GM13977 (cell line): ENCODE measurements around the gene HNRNPA1L2.

Experiments used
- DNase-seq: peaks from one replicate; pipeline ENCODE4 v3.0.0; 2012; ENCODE audit warnings: low spot score
- in situ Hi-C: fragments of 300-500 bp; cut with MboI; formaldehyde crosslinking; loops from one replicate; pipeline ENCODE4 v1.12.0; 2022; ENCODE audit warnings: low sequenced_read_pairs, low pct_unique_long_range_greater_than_20kb, mixed read lengths, inconsistent platforms; ENCODE audit not compliant: unreplicated experiment
- TF ChIP-seq, protein P1 (sequence below): IDR thresholded peaks from 2 replicates; pipeline ENCODE4 v1.5.1; 2012; ENCODE audit warnings: mild to moderate bottlenecking, control low read depth; ENCODE audit not compliant: insufficient read depth; ENCODE audit errors: extremely low read depth, missing control alignments

The HNRNPA1L2 gene

DNA sequence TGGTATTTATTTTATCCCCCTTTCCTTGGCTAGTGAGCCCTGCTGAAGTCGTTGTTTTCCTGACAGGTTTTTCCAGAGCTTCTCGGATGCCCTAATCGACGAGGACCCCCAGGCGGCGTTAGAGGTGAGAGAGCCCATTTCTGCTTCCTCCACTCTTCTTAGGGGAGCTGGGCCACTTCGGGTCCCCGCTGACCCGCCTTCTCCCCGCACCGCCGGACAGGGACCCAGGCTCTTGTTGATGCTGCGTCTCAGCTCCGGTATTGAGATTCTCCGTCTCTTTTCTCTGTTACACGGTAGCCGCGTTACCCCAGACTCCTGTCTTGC, 10.7 kb downstream of the HNRNPA1L2 start:
- peak; percentile 26 for DNase-seq
- TF ChIP-seq, protein P1, sequence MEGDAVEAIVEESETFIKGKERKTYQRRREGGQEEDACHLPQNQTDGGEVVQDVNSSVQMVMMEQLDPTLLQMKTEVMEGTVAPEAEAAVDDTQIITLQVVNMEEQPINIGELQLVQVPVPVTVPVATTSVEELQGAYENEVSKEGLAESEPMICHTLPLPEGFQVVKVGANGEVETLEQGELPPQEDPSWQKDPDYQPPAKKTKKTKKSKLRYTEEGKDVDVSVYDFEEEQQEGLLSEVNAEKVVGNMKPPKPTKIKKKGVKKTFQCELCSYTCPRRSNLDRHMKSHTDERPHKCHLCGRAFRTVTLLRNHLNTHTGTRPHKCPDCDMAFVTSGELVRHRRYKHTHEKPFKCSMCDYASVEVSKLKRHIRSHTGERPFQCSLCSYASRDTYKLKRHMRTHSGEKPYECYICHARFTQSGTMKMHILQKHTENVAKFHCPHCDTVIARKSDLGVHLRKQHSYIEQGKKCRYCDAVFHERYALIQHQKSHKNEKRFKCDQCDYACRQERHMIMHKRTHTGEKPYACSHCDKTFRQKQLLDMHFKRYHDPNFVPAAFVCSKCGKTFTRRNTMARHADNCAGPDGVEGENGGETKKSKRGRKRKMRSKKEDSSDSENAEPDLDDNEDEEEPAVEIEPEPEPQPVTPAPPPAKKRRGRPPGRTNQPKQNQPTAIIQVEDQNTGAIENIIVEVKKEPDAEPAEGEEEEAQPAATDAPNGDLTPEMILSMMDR = no peak
- in situ Hi-C loops = no loop called here

DNA sequence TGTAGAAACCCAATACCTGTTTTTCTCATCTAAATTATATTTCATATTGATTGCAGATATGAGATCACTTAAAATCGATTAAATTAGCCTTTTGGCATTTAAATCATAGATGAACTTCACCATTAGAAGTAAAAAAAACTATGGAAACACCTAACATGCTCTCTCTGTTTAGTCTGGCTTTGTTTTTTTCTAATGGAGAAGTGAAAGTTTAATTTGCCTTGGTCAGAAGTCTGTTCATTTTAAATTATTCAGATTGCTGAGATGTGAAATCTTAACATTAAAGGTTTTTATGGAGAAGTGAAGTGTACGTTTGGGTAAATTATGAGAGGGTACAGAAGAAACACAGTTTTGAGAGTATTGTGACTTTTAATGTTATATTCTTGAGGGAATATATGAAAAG, 17.1 kb downstream of the HNRNPA1L2 start:
- in situ Hi-C loops = no loop called here
- DNase-seq = no peak
- TF ChIP-seq, protein P1 = no peak

DNA sequence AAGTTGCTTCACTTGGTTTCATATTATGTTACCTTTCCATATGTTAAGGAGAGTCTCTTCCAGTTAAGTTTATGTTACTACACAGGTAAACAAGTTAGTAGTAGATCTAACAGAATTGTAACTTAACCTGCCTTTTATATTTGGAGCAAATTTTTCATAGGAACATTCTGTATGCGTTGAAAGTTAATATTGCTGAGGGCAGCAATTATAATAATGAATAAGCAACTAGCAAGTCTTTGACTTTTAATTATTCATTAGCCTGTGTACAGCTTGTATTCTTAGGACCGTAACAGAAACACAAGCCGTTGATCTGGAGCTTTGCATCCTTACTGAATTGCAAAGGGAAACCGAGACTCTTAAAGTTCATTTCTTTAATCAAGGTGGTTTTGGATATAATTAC, 22.0 kb downstream of the HNRNPA1L2 start:
- no peak for DNase-seq
- in situ Hi-C loops = no loop called here

DNA sequence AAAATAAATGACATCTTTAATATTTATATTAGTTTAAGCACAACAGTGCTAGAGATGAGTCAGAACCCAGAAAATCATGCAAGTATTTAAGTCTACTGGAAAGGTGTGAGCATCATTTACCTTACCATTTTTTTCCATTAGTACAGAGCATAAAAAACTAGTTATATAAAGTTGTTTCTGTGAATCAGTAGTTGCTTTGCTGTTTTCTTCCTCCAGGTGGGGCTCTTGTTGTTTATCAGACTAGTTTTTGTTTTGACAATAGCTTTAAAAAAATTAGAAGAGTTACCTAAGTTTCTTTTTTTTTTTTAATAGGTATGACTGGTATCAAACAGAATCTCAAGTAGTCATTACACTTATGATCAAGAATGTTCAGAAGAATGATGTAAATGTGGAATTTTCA, 23.1 kb downstream of the HNRNPA1L2 start:
- TF ChIP-seq, protein P1 = peak; percentile 33
- in situ Hi-C loops = no loop called here
- no peak for DNase-seq

More for the DNA sequence above, 22.0 kb downstream of the HNRNPA1L2 start:
- TF ChIP-seq, protein P1 = no peak

DNA sequence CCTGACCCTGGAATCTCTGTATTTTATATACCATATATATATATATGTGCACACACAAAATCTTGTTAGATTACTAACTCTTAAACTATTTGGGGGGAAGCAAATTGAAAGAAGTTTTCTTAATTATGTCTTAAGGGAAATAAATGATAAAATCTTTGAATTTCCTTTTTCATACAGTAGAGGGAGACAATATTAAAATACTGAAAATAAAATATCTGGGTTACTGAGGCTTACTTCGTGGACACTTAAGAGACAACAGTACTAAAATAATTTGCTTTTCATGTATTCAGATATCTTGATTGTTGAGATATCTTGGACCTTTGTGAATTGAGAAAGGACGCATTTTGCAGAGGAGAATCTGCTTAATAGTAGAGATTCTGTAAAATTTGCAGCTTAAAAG, 27.4 kb downstream of the HNRNPA1L2 start:
- DNase-seq = no peak
- TF ChIP-seq, protein P1 = no peak
- in situ Hi-C loops = no loop called here

DNA sequence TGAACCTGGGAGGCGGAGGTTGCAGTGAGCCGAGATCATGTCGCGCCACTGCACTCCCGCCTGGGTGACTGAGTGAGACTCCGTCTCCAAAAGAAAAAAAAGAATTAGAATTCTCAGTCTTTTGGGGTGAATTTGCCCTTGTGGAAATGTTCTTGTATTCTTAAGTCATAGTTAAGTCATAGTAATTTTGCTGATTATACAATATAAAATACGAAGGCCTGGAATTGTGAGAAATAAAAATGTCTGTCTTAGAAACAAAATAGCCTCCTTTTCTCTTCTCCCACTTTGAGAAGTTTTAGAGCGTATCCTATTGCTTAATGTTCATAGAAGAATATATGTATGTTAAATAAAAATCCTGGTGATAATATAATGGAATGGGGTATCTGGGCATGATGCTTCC, 28.5 kb downstream of the HNRNPA1L2 start:
- in situ Hi-C loops = no loop called here
- TF ChIP-seq, protein P1 = no peak
- DNase-seq = no peak

DNA sequence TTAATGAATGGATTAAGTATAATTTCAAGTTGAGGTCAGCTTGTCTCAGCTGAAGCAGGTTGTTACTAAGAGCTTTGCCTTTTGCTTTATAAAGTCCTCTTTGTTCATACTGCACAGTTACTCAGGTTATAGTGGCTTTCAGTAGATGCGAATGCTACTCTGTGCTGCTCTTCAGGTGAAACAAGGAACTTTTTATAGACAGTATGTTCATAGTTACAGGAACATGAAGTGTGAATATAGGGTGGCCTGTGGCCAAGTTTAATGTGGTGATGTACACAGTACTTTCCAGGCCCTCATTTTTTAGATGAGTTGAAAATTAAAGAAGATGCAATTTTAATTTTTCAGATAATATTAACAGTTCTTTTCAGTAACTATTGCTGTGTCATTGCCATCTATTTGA, 31.2 kb downstream of the HNRNPA1L2 start:
- DNase-seq = no peak
- TF ChIP-seq, protein P1 = no peak
- in situ Hi-C loops = no loop called here
